Urinary bladder (tissue), 4 donors: Measurements from ENCODE around the gene MRPL52. TPM values are rescaled to one million over a fixed set of nuclear protein-coding genes. Genes with fewer than 3 reads are reported as not detected.

Source experiments
- DNase-seq: peaks from one replicate; pipeline ENCODE4 v3.0.0-alpha.2; 2015; ENCODE audit errors: extremely low spot score
- H3K27ac ChIP-seq: one replicate; pipeline ENCODE4 v1.5.1; 2013; ENCODE audit warnings: low read depth, mild to moderate bottlenecking, moderate library complexity
- H3K36me3 ChIP-seq: one replicate; pipeline ENCODE4 v1.6.1; 2013; ENCODE audit warnings: mild to moderate bottlenecking, moderate library complexity; ENCODE audit not compliant: insufficient read depth
- H3K4me1 ChIP-seq: one replicate; pipeline ENCODE4 v1.6.1; 2013; ENCODE audit warnings: mild to moderate bottlenecking, moderate library complexity; ENCODE audit not compliant: insufficient read depth
- H3K4me3 ChIP-seq: one replicate; pipeline ENCODE4 v1.5.1; 2013; ENCODE audit warnings: low read depth, low read length
- WGBS: extraction: QIAGEN DNeasy Blood & Tissue Kit; methylation state at CpG from one replicate; pipeline ENCODE4 v1.1.7; 2013; 5-methylcytosine and 5-hydroxymethylcytosine counted together
- polyA plus RNA-seq: library from polyadenylated mRNA; stranded (reverse); fragments of 200-250 nt; gene quantifications from one replicate; pipeline ENCODE4 v1.2.3, GENCODE V29; 2013
- total RNA-seq: library from RNA; depleted of rRNA; stranded (reverse); fragments of >200 nt; gene quantifications from one replicate; pipeline ENCODE4 v1.2.3, GENCODE V29; 2014
- donor health status: healthy with polysubstance abuse.
- donor health status: healthy.

MRPL52 gene
- total and polyA plus RNA-seq, 2 donors = 21.5 to 77.0 TPM

DNA sequence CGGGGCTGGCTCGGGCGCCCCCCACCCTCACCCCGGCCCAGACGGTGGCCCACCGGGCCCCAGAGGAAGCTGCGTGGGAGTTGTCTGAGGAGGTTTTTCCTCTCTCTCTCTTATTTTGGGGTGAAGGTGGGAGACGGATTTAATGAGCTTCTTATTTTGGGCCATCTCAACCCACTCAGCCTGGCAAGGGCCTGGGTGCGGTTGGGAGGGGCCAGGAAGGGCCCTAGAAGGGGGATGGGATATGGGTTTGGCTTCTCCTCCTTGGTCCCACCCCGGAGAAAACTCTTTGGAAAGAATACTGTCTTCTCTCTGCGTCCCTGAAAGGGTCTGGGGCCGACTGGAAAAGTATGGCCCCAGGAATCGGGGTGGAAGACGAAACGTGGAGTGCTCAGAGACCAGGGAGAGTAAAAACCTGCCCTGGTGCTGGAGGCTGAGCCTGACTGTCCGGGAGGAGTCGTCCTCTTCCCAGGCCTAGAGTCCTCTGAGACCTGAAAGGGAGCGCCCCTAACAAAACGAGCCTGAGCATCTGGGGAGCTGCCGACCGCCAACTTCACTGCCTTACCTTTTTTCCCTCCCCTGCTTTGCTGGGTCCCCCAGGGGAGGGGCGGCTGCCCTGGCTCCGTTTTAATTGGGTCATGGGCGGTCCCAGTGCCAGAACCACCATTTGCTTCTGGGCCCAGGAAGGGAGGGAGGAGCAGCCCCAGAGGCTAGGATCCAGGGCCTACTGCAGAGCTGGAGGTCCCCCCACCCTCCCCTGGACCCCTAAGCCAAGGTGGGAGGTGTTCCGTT, 8.3 kb downstream of the MRPL52 start:
- peak overlapping the region; percentile 90 for H3K4me3 ChIP-seq
- no peak for DNase-seq
- peaks cover 3% of the 10 kb centered on the region for H3K36me3 ChIP-seq
- WGBS = 10% methylated on average over 25 of the region's 25 CpGs
- no peaks in the 10 kb centered on the region for H3K4me1 ChIP-seq
- peak overlapping the region; percentile 95 for H3K27ac ChIP-seq

DNA sequence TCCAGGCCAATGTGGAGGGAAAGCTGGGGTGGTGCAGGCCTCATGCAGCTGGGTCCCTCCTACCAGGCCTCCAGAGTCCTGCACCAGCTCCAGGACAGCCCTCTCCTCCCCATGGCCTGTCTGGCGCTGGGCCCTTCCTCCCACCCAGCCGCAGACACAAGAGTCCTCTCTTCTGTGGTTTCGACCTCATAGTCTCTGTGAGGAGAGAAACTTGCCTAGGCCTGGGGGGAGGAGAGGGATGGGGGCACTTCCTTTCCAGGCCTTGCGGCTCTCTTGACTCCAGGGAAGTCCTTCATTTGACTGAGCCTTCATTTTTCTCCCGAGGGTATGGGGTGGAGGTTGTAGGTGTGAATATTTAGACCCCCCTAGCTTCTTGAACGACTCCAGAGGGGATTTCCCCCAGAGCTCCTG, 8.9 kb downstream of the MRPL52 start:
- H3K4me3 ChIP-seq = peak overlapping the region; percentile 90
- peaks cover 8% of the 10 kb centered on the region for H3K36me3 ChIP-seq
- no peaks in the 10 kb centered on the region for H3K4me1 ChIP-seq
- 4% methylated on average over 6 of the region's 6 CpGs for WGBS
- no peak for DNase-seq
- H3K27ac ChIP-seq = peak overlapping the region; percentile 95

- 20% methylated on average over 6 of the region's 6 CpGs for WGBS
- Histone ChIP-seq H3K4me3 (peak overlapping the region; percentile 90), H3K4me1 (no peaks in the 10 kb centered on the region), H3K36me3 (peaks cover 8% of the 10 kb centered on the region), H3K27ac (peak overlapping the region; percentile 95)
- DNase-seq = no peak
Measured at GRCh38 chr14:22839159-22839779, 9.6 kb downstream of the MRPL52 start.

DNA sequence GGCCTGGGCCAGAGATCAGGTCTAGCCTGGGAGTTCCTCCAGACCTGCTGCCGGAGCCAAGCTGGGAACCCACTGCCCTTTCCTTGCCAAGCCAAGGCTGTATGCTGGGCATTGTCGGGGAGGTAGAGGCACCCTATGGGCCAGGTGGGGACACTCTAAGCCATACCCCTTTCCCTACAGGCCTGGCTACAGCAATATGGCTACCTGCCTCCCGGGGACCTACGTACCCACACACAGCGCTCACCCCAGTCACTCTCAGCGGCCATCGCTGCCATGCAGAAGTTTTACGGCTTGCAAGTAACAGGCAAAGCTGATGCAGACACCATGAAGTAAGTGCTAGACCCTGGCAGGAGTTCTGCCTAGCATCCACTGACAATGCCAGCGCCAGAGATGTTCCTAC, 11.6 kb downstream of the MRPL52 start:
- no peak for DNase-seq
- Histone ChIP-seq H3K4me1 (no peaks in the 10 kb centered on the region), H3K27ac (peak overlapping the region; percentile 27), H3K36me3 (peaks cover 11% of the 10 kb centered on the region), H3K4me3 (no peak overlapping the region)
- 89% methylated on average over 9 of the region's 9 CpGs for WGBS

DNA sequence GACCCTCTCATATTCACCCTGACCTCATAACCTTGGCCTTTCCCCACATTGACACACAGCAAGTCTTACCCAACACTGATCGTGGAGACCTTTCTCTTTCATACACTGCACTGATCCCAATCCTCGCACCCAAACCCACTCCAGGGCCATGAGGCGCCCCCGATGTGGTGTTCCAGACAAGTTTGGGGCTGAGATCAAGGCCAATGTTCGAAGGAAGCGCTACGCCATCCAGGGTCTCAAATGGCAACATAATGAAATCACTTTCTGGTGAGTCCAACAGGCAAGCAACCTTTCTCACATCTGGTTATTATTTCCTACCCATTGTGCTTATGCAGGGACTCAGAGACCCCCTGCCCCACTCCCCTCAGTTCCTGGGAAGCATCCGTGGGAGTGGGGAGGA, 12.1 kb downstream of the MRPL52 start:
- Histone ChIP-seq H3K4me3 (no peak overlapping the region), H3K27ac (no peak overlapping the region), H3K4me1 (no peaks in the 10 kb centered on the region), H3K36me3 (peaks cover 11% of the 10 kb centered on the region)
- no peak for DNase-seq
- WGBS = 91% methylated on average over 8 of the region's 8 CpGs

DNA sequence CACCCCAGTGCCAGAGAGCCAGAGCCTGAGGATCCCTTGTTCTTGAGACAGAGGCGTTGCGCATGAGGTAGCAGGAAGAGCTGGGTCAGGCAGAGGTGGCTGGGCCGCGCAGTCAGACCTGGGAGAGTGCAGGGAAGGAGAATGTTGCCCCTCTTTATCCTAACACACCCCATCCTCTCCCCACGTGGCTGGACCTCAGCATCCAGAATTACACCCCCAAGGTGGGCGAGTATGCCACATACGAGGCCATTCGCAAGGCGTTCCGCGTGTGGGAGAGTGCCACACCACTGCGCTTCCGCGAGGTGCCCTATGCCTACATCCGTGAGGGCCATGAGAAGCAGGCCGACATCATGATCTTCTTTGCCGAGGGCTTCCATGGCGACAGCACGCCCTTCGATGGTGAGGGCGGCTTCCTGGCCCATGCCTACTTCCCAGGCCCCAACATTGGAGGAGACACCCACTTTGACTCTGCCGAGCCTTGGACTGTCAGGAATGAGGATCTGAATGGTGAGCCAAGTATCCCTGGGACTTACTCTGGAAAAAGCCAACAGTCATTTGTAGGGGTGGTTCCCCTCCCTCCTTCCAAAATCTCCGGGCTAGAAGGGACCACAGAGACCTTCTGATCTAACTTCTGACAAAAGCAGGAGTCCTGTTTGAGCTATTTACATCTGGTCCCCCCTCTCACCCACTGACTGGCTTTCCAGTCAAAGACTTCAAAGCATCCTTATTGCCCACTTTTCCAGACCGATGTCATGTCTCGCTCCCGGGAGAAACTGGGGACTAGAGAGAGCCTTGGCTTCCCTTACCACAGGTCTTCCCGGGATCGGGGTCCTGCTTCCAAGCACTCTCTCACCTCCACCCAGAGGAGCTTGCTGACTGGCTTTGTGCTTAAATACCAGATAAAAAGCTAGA, 12.8 kb downstream of the MRPL52 start:
- 86% methylated on average over 28 of the region's 28 CpGs for WGBS
- peaks cover 11% of the 10 kb centered on the region for H3K36me3 ChIP-seq
- H3K4me3 ChIP-seq = no peak overlapping the region
- no peak for DNase-seq
- no peaks in the 10 kb centered on the region for H3K4me1 ChIP-seq
- H3K27ac ChIP-seq = no peak overlapping the region

- Histone ChIP-seq H3K36me3 (peaks cover 11% of the 10 kb centered on the region), H3K4me3 (no peak overlapping the region), H3K27ac (no peak overlapping the region), H3K4me1 (no peaks in the 10 kb centered on the region)
- DNase-seq = no peak
- 90% methylated on average over 21 of the region's 21 CpGs for WGBS
Measured at GRCh38 chr14:22843123-22843925, 13.6 kb downstream of the MRPL52 start.

DNA sequence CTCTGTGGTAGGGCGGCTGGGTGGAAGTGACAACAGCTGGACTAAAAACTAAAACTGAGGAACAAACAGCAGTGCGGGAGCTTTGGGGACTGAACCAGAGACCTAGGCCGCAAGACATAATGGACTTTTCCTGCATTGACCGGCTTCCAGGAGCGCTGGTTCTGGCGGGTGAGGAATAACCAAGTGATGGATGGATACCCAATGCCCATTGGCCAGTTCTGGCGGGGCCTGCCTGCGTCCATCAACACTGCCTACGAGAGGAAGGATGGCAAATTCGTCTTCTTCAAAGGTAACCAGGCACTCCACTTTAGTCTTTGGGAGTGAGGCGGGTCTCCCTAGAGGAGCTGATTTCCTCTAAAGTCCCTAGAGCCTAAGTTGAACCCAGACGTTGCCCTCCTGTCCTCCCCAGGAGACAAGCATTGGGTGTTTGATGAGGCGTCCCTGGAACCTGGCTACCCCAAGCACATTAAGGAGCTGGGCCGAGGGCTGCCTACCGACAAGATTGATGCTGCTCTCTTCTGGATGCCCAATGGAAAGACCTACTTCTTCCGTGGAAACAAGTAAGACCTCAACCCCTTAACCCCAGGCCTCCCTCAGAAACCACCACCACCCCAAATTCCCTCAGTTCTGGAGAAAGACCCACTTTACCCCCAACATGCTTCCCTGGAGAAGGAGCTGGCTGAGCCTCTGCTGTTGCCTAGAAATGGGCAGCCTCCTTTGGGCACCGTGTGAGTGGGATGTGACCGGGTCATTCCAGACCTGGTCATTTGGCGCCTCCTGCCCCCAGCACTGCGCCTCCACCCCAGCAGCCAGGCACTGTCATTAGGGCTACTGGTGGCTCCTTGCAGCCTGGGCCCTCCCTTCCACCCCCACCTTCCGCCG, 14.8 kb downstream of the MRPL52 start:
- no peak overlapping the region for H3K4me3 ChIP-seq
- no peak overlapping the region for H3K27ac ChIP-seq
- no peak for DNase-seq
- no peaks in the 10 kb centered on the region for H3K4me1 ChIP-seq
- H3K36me3 ChIP-seq = peaks cover 11% of the 10 kb centered on the region
- WGBS = 88% methylated on average over 22 of the region's 22 CpGs

GRCh38 chr14:22845103-22845394, 15.4 kb downstream of the MRPL52 start:
- no peaks in the 10 kb centered on the region for H3K4me1 ChIP-seq
- H3K4me3 ChIP-seq = no peak overlapping the region
- peaks cover 11% of the 10 kb centered on the region for H3K36me3 ChIP-seq
- DNase-seq = no peak
- 93% methylated on average over 9 of the region's 9 CpGs for WGBS
- no peak overlapping the region for H3K27ac ChIP-seq

- H3K4me1 ChIP-seq = no peaks in the 10 kb centered on the region
- peaks cover 11% of the 10 kb centered on the region for H3K36me3 ChIP-seq
- DNase-seq = no peak
- H3K27ac ChIP-seq = peak overlapping the region; percentile 76
- whole genome bisulfite sequencing = 79% methylated on average over 26 of the region's 26 CpGs
- H3K4me3 ChIP-seq = no peak overlapping the region
Measured at GRCh38 chr14:22845821-22846625, 16.3 kb downstream of the MRPL52 start.

- no peak for DNase-seq
- H3K36me3 ChIP-seq = peaks cover 8% of the 10 kb centered on the region
- WGBS = 64% methylated on average over 11 of the region's 11 CpGs
- no peaks in the 10 kb centered on the region for H3K4me1 ChIP-seq
- H3K4me3 ChIP-seq = no peak overlapping the region
- H3K27ac ChIP-seq = peak overlapping the region; percentile 71
Measured at GRCh38 chr14:22846811-22847307, 17.2 kb downstream of the MRPL52 start.
